CD4-positive, alpha-beta T cell (primary cell): ENCODE measurements around the gene LIPE. TPM values are rescaled to one million over a fixed set of nuclear protein-coding genes. Genes with fewer than 3 reads are reported as not detected.

ENCODE experiments used
- ATAC-seq: fragments of 200-7000 bp; cut with Tn5 transposase; one replicate; pipeline ENCODE4 v1.10.0; 2022; ENCODE audit warnings: mild to moderate bottlenecking; ENCODE audit not compliant: poor library complexity
- CTCF ChIA-PET: fragments of 350-600 bp; sonication (Branson Sonifier 250); formaldehyde crosslinking; loops from one replicate; lab custom pipeline; 2021; ENCODE audit warnings: antibody characterized with exemption, inconsistent platforms; lab: Charles Lee
- POLR2A ChIA-PET: fragments of 350-600 bp; sonication (Branson Sonifier 250); formaldehyde crosslinking; loops from one replicate; lab custom pipeline; 2021; ENCODE audit warnings: antibody characterized with exemption, inconsistent platforms; lab: Charles Lee
- DNase-seq, 14 experiments: peaks; one replicate each; pipeline ENCODE4 v3.0.0-alpha.2; 2013 to 2020; ENCODE audit warnings: mixed read lengths in 2 of 14
- H3K27ac ChIP-seq, 2 donors: one replicate each; pipeline versions ENCODE4 v1.5.1 to v1.7.0; 2013; ENCODE audit warnings: low read length in 2 of 2, low read depth in 1 of 2, mild to moderate bottlenecking in 1 of 2
- H3K27me3 ChIP-seq, 2 experiments: 1 replicate in 1 of 2; 2 replicates in 1 of 2; pipeline versions ENCODE4 v1.6.1 to v1.7.0; 2013; ENCODE audit warnings: low read length in 2 of 2, control low read depth in 1 of 2, mild to moderate bottlenecking in 1 of 2, moderate library complexity in 1 of 2; ENCODE audit not compliant: insufficient read depth in 2 of 2, control insufficient read depth in 1 of 2
- H3K36me3 ChIP-seq: one replicate; pipeline ENCODE4 v1.6.1; 2013; ENCODE audit warnings: low read length, control low read depth; ENCODE audit not compliant: insufficient read depth
- H3K4me1 ChIP-seq: one replicate; pipeline ENCODE4 v1.6.1; 2013; ENCODE audit warnings: low read length, control low read depth; ENCODE audit not compliant: insufficient read depth
- H3K4me3 ChIP-seq: one replicate; pipeline ENCODE4 v1.5.1; 2013; ENCODE audit warnings: mild to moderate bottlenecking, low read length, moderate library complexity
- H3K9me3 ChIP-seq, 2 experiments: 1 replicate in 1 of 2; 2 replicates in 1 of 2; pipeline versions ENCODE4 v1.6.1 to v1.7.0; 2013; ENCODE audit warnings: low read length in 2 of 2, mild to moderate bottlenecking in 2 of 2, control low read depth in 1 of 2, moderate library complexity in 1 of 2; ENCODE audit not compliant: control insufficient read depth in 1 of 2, insufficient read depth in 1 of 2
- H3K27ac Mint-ChIP-seq: one replicate; pipeline ENCODE4 v1.8.0; 2020; ENCODE audit warnings: mixed read lengths
- H3K27me3 Mint-ChIP-seq: one replicate; pipeline ENCODE4 v1.8.0; 2021; ENCODE audit warnings: mixed read lengths
- H3K36me3 Mint-ChIP-seq: one replicate; pipeline ENCODE4 v1.8.0; 2021; ENCODE audit warnings: low read depth, mixed read lengths
- H3K4me1 Mint-ChIP-seq: one replicate; pipeline ENCODE4 v1.8.0; 2021; ENCODE audit warnings: low read depth, mixed read lengths
- H3K4me3 Mint-ChIP-seq: one replicate; pipeline ENCODE4 v1.8.0; 2020; ENCODE audit warnings: mild to moderate bottlenecking, mixed read lengths
- H3K9me3 Mint-ChIP-seq: one replicate; pipeline ENCODE4 v1.8.0; 2020; ENCODE audit warnings: mixed read lengths
- CTCF ChIP-seq: fragments of 200-600 bp; IDR thresholded peaks from one replicate; pipeline ENCODE4 v1.8.0; 2022; ENCODE audit warnings: antibody characterized with exemption, mild to moderate bottlenecking
- intact Hi-C, 2 experiments: fragments of 100-400 bp; cut with DNase I in 1 of 2; cut with micrococcal nuclease in 1 of 2; formaldehyde crosslinking; loops; one replicate each; pipeline versions ENCODE4 v1.15.1 to v1.9.0; 2023 to 2025; cut with DNase I, micrococcal nuclease
- total RNA-seq, 174 experiments: library from RNA in 2 of 174; stranded (reverse) in 2 of 174; gene quantifications; one replicate each; pipeline ENCODE4 v1.2.3 and lab custom pipeline; 2021 to 2026

Gene LIPE
- total RNA-seq, 2 experiments from 2014 or later = 7.6 to 8.2 TPM

- ATAC-seq (no peak), DNase-seq (no peak)
- Mint-ChIP-seq H3K4me1 (peaks cover 12% of the 10 kb centered on the region), H3K9me3 (no peaks in the 10 kb centered on the region), H3K27ac (no peak overlapping the region), H3K4me3 (no peak overlapping the region), H3K27me3 (peaks cover 30% of the 10 kb centered on the region), H3K36me3 (no peaks in the 10 kb centered on the region)
- ChIA-PET POLR2A (no interaction called here), CTCF (no interaction called here)
- Histone ChIP-seq H3K27ac (no peak overlapping the region), H3K27me3 (peaks cover 11 to 19% of the 10 kb centered on the region in 2 experiments), H3K4me3 (no peak overlapping the region), H3K9me3 (no peaks in the 10 kb centered on the region), H3K36me3 (no peaks in the 10 kb centered on the region), H3K4me1 (peaks cover 13% of the 10 kb centered on the region)
- intact Hi-C loops = no loop called here
- no peak for TF ChIP-seq CTCF
These were observed 35.0 kb downstream of the LIPE start for GRCh38 chr19:42392165-42392564.

- H3K9me3 ChIP-seq = no peaks in the 10 kb centered on the region
- H3K4me1 Mint-ChIP-seq = peaks cover 7% of the 10 kb centered on the region
- peaks cover 9% of the 10 kb centered on the region for H3K4me1 ChIP-seq
- POLR2A ChIA-PET = no interaction called here
- no peak within 1 kb of the TSS for H3K27ac Mint-ChIP-seq
- no peaks in the 10 kb centered on the region for H3K36me3 ChIP-seq
- CTCF ChIA-PET = no interaction called here
- H3K4me3 ChIP-seq = no peak within 1 kb of the TSS
- peaks cover 15 to 22% of the 10 kb centered on the region in 2 experiments for H3K27me3 ChIP-seq
- H3K27ac ChIP-seq = no peak within 1 kb of the TSS
- H3K9me3 Mint-ChIP-seq = no peaks in the 10 kb centered on the region
- TF ChIP-seq CTCF = no peak
- ATAC-seq = no peak
- DNase-seq = no peak
- peaks cover 42% of the 10 kb centered on the region for H3K27me3 Mint-ChIP-seq
- intact Hi-C loops = loop anchor here in 1 of 2 experiments (5.0 kb wide), 1 partner anchor 32 kb away; no protein-coding TSS in a partner anchor
- H3K4me3 Mint-ChIP-seq = no peak within 1 kb of the TSS
- no peaks in the 10 kb centered on the region for H3K36me3 Mint-ChIP-seq
These were observed 37.3 kb downstream of the LIPE start, which contains the start of gene CNFN for GRCh38 chr19:42389899-42390298. Gene CNFN, minus strand, starts transcription at chr19:42390297. Its CDS starts 1,260 bp downstream, at chr19:42389037.

- ChIA-PET POLR2A (interaction anchor here (0.6 kb wide), 1 partner anchor 25 kb away, joined by 3 read pairs; no protein-coding TSS in a partner anchor), CTCF (no interaction called here)
- DNase-seq = no peak
- Mint-ChIP-seq H3K36me3 (no peaks in the 10 kb centered on the region), H3K4me3 (no peak overlapping the region), H3K27me3 (peaks cover 42% of the 10 kb centered on the region), H3K9me3 (no peaks in the 10 kb centered on the region), H3K4me1 (peaks cover 7% of the 10 kb centered on the region), H3K27ac (no peak overlapping the region)
- no peaks in the 10 kb centered on the region for H3K9me3 ChIP-seq
- peaks cover 15 to 25% of the 10 kb centered on the region in 2 experiments for H3K27me3 ChIP-seq
- no peaks in the 10 kb centered on the region for H3K36me3 ChIP-seq
- H3K4me3 ChIP-seq = no peak overlapping the region
- H3K4me1 ChIP-seq = peaks cover 9% of the 10 kb centered on the region
- intact Hi-C loops = loop anchor here in 1 of 2 experiments (5.0 kb wide), 1 partner anchor 33 kb away; no protein-coding TSS in a partner anchor
- TF ChIP-seq CTCF = no peak
- no peak overlapping the region for H3K27ac ChIP-seq
- no peak for ATAC-seq
These were observed 38.2 kb downstream of the LIPE start for GRCh38 chr19:42388851-42389489.
